ENCODE results near the gene PIM3. TPM values are rescaled to one million over a fixed set of nuclear protein-coding genes. Genes with fewer than 3 reads are reported as not detected.

The PIM3 gene
- total and polyA plus RNA-seq, 4 donors, result 12.9 to 27.9 (median 23.1) TPM

DNA sequence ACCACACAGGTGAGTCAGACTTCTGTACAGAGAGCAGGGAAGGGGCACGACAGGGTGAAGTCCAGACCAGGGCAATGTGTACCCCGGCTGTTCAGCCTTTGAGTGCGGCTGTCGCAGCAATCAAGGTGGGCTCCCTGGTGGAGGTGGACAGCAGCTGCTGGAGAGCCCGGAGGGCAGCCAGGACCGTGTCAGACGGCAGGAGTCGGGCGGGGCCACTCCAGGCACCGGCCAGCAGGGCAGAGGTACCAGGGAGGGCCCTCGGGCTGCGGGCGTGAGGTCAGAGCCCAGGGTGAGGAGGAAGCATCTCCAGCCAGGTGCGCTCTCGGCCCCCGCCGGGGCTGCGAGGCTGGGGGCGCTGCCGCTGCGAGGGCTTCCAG is 802 bp upstream of the PIM3 start:
- 13% methylated on average over 21 of the region's 21 CpGs for WGBS (ENCODE audit: insufficient coverage)
- H3K27me3 ChIP-seq (ENCODE audit: control insufficient read depth, insufficient read depth, low read length), result no peaks in the 10 kb centered on the region
- peak overlapping the region; percentile 61 for H3K27ac ChIP-seq (ENCODE audit: low read depth, low read length)
- H3K4me3 ChIP-seq (ENCODE audit: low read depth, low read length), result peak overlapping the region; percentile 40
- peaks cover 43% of the 10 kb centered on the region for H3K4me1 ChIP-seq (ENCODE audit: control insufficient read depth, insufficient read depth, low read length)
- no peaks in the 10 kb centered on the region for H3K9me3 ChIP-seq (ENCODE audit: control insufficient read depth, insufficient read depth, low read length)
- peaks cover 29% of the 10 kb centered on the region for H3K36me3 ChIP-seq (ENCODE audit: control insufficient read depth, insufficient read depth, low read length)
- DNase-seq (ENCODE audit: low read depth in 4 of 6, low spot score in 6 of 6), result no peak

DNA sequence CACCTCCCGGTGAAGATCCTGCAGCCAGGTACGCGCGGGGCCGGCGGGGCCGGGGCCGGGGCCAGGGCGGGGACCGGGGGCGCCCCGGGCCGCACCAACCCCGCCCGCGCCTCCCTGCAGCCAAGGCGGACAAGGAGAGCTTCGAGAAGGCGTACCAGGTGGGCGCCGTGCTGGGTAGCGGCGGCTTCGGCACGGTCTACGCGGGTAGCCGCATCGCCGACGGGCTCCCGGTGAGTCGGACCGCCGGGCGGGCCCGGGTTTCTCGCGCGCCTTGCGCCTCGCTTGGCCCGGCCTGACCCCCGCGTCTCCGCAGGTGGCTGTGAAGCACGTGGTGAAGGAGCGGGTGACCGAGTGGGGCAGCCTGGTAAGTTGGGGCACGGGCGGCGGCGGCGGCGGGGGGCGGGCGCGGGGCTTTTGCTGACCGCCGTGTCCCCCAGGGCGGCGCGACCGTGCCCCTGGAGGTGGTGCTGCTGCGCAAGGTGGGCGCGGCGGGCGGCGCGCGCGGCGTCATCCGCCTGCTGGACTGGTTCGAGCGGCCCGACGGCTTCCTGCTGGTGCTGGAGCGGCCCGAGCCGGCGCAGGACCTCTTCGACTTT is 531 bp downstream of the PIM3 start:
- Histone ChIP-seq H3K27me3 (ENCODE audit: control insufficient read depth, insufficient read depth, low read length) (no peaks in the 10 kb centered on the region), H3K27ac (ENCODE audit: low read depth, low read length) (no peak overlapping the region), H3K36me3 (ENCODE audit: control insufficient read depth, insufficient read depth, low read length) (peaks cover 42% of the 10 kb centered on the region), H3K4me1 (ENCODE audit: control insufficient read depth, insufficient read depth, low read length) (peaks cover 43% of the 10 kb centered on the region), H3K9me3 (ENCODE audit: control insufficient read depth, insufficient read depth, low read length) (no peaks in the 10 kb centered on the region), H3K4me3 (ENCODE audit: low read depth, low read length) (peak overlapping the region; percentile 59)
- DNase-seq (ENCODE audit: low read depth in 4 of 6, low spot score in 6 of 6), result peak in 2 of 6 donors; percentile 23 to 42
- under 1% methylated on average over 84 of the region's 84 CpGs for WGBS (ENCODE audit: insufficient coverage)

DNA sequence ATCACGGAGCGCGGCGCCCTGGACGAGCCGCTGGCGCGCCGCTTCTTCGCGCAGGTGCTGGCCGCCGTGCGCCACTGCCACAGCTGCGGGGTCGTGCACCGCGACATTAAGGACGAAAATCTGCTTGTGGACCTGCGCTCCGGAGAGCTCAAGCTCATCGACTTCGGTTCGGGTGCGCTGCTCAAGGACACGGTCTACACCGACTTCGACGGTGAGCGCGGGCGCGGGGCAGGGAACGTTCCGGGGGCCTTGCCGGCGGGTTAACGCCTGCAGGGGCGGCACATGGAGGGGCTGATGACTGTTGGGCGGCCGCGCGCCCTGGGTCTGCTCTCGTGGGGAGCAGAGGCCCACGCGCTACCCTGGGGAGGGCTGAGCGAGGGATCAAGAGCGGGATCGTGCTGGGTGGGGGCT is 1.0 kb downstream of the PIM3 start:
- H3K27me3 ChIP-seq (ENCODE audit: control insufficient read depth, insufficient read depth, low read length), result no peaks in the 10 kb centered on the region
- no peaks in the 10 kb centered on the region for H3K9me3 ChIP-seq (ENCODE audit: control insufficient read depth, insufficient read depth, low read length)
- DNase-seq (ENCODE audit: low read depth in 4 of 6, low spot score in 6 of 6), result peak in 2 of 6 donors; percentile 28 to 35
- H3K4me1 ChIP-seq (ENCODE audit: control insufficient read depth, insufficient read depth, low read length), result peaks cover 44% of the 10 kb centered on the region
- H3K27ac ChIP-seq (ENCODE audit: low read depth, low read length), result no peak overlapping the region
- WGBS (ENCODE audit: insufficient coverage), result 4% methylated on average over 49 of the region's 49 CpGs
- H3K4me3 ChIP-seq (ENCODE audit: low read depth, low read length), result peak overlapping the region; percentile 59
- peaks cover 47% of the 10 kb centered on the region for H3K36me3 ChIP-seq (ENCODE audit: control insufficient read depth, insufficient read depth, low read length)

DNA sequence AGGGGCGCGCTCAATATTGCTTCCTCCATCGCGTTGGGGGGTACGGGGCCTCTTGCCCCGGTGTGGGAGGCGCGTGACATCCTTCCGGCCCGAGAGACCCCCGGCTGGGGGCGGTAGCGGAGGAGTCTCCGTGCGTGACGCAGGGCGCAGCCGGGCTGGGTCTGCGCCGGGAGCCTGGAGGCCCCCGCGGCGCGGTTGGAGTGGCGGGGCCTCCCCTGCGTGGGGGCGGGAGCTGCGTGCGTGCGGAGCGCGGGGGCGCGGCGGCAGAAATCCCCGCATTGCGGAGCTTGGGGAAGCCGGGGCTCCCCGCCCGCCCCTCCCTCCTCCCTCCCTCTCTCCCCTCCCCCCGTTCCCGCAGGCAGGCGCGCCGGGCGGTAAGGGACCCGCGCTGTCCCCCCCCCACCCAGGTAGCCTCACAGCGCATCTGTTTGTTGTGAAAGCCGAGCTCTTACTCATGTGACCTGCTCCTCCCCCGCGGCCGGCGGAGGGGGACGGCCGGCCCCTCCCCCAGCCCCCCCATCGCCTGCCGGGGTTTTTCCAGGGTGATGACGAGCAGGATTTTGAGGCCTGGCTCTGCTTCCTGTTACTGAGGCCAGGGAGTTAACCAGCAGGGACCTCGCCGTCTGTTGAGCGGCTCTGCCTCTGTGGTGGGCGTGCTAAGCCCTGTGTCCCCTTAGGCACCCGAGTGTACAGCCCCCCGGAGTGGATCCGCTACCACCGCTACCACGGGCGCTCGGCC is 1.6 kb downstream of the PIM3 start:
- H3K4me1 ChIP-seq (ENCODE audit: control insufficient read depth, insufficient read depth, low read length), result peaks cover 50% of the 10 kb centered on the region
- no peak overlapping the region for H3K27ac ChIP-seq (ENCODE audit: low read depth, low read length)
- peak in 3 of 6 donors; percentile 37 to 83 (median 76) for DNase-seq (ENCODE audit: low read depth in 4 of 6, low spot score in 6 of 6)
- H3K36me3 ChIP-seq (ENCODE audit: control insufficient read depth, insufficient read depth, low read length), result peaks cover 51% of the 10 kb centered on the region
- H3K4me3 ChIP-seq (ENCODE audit: low read depth, low read length), result peak overlapping the region; percentile 59
- H3K27me3 ChIP-seq (ENCODE audit: control insufficient read depth, insufficient read depth, low read length), result no peaks in the 10 kb centered on the region
- H3K9me3 ChIP-seq (ENCODE audit: control insufficient read depth, insufficient read depth, low read length), result no peaks in the 10 kb centered on the region
- WGBS (ENCODE audit: insufficient coverage), result 8% methylated on average over 52 of the region's 70 CpGs

DNA sequence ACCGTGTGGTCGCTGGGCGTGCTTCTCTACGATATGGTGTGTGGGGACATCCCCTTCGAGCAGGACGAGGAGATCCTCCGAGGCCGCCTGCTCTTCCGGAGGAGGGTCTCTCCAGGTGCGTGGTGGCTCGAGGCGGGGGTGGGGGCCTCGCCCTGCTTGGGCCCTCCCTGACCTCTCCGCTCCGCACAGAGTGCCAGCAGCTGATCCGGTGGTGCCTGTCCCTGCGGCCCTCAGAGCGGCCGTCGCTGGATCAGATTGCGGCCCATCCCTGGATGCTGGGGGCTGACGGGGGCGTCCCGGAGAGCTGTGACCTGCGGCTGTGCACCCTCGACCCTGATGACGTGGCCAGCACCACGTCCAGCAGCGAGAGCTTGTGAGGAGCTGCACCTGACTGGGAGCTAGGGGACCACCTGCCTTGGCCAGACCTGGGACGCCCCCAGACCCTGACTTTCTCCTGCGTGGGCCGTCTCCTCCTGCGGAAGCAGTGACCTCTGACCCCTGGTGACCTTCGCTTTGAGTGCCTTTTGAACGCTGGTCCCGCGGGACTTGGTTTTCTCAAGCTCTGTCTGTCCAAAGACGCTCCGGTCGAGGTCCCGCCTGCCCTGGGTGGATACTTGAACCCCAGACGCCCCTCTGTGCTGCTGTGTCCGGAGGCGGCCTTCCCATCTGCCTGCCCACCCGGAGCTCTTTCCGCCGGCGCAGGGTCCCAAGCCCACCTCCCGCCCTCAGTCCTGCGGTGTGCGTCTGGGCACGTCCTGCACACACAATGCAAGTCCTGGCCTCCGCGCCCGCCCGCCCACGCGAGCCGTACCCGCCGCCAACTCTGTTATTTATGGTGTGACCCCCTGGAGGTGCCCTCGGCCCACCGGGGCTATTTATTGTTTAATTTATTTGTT is 2.4 kb downstream of the PIM3 start:
- peak overlapping the region; percentile 16 for H3K4me3 ChIP-seq (ENCODE audit: low read depth, low read length)
- H3K27me3 ChIP-seq (ENCODE audit: control insufficient read depth, insufficient read depth, low read length), result no peaks in the 10 kb centered on the region
- H3K27ac ChIP-seq (ENCODE audit: low read depth, low read length), result no peak overlapping the region
- WGBS (ENCODE audit: insufficient coverage), result 69% methylated on average over 61 of the region's 63 CpGs
- H3K4me1 ChIP-seq (ENCODE audit: control insufficient read depth, insufficient read depth, low read length), result peaks cover 58% of the 10 kb centered on the region
- DNase-seq (ENCODE audit: low read depth in 4 of 6, low spot score in 6 of 6), result no peak
- peaks cover 58% of the 10 kb centered on the region for H3K36me3 ChIP-seq (ENCODE audit: control insufficient read depth, insufficient read depth, low read length)
- H3K9me3 ChIP-seq (ENCODE audit: control insufficient read depth, insufficient read depth, low read length), result no peaks in the 10 kb centered on the region

DNA sequence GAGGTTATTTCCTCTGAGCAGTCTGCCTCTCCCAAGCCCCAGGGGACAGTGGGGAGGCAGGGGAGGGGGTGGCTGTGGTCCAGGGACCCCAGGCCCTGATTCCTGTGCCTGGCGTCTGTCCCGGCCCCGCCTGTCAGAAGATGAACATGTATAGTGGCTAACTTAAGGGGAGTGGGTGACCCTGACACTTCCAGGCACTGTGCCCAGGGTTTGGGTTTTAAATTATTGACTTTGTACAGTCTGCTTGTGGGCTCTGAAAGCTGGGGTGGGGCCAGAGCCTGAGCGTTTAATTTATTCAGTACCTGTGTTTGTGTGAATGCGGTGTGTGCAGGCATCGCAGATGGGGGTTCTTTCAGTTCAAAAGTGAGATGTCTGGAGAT is 3.1 kb downstream of the PIM3 start:
- no peaks in the 10 kb centered on the region for H3K27me3 ChIP-seq (ENCODE audit: control insufficient read depth, insufficient read depth, low read length)
- H3K36me3 ChIP-seq (ENCODE audit: control insufficient read depth, insufficient read depth, low read length), result peaks cover 62% of the 10 kb centered on the region
- H3K4me3 ChIP-seq (ENCODE audit: low read depth, low read length), result no peak overlapping the region
- no peaks in the 10 kb centered on the region for H3K9me3 ChIP-seq (ENCODE audit: control insufficient read depth, insufficient read depth, low read length)
- 50% methylated on average over 2 of the region's 6 CpGs for WGBS (ENCODE audit: insufficient coverage)
- no peak overlapping the region for H3K27ac ChIP-seq (ENCODE audit: low read depth, low read length)
- peaks cover 60% of the 10 kb centered on the region for H3K4me1 ChIP-seq (ENCODE audit: control insufficient read depth, insufficient read depth, low read length)
- DNase-seq (ENCODE audit: low read depth in 4 of 6, low spot score in 6 of 6), result peak in 1 of 6 donors; percentile 62

DNA sequence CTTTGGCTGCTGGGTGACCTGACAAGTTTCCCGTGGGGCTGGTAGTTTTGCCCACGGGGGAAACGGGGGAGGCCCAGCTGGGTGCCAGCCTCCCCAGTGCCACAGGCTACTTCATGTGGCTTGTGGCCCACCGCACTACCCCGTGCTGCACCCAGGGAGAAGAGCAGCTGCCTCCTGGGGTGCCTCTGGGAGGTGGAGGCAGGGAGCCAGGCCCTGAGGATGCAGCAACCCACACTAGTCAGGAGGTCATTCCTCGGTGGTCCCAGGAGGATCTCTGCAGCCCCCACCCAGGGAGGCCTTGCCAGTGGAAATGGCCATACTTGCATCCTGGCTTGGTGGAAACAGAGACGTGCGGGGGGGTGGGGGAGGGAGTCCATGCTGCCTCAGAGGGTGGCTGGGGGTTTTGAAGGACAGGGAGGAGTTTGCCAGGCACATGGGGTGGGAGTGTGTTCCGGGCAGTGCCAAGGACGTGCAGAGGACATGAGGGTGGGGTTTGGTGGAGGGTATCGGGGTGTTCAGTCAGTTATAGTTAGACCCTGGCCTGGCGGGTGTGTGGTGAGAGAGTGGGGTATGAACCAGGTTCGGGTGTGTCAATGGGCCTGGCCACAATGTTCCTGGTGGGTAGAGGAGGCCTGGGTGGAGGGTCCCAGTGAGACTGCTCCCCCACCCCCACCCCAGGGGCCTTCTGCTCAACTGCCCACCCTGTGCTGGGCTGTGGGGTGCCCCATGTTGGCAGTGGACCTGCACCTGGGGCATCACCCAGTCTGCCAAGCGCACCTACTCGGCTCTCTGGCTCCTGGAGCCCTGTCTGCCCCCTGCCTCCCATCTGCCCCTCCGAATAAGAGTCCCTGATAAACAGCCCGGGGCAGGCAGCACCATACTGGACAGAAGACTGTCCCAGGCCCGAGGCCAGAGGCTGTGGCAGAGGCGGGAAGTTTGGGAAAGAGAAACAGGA is 3.8 kb downstream of the PIM3 start:
- Histone ChIP-seq H3K4me1 (ENCODE audit: control insufficient read depth, insufficient read depth, low read length) (peaks cover 52% of the 10 kb centered on the region), H3K27me3 (ENCODE audit: control insufficient read depth, insufficient read depth, low read length) (no peaks in the 10 kb centered on the region), H3K36me3 (ENCODE audit: control insufficient read depth, insufficient read depth, low read length) (peaks cover 69% of the 10 kb centered on the region), H3K4me3 (ENCODE audit: low read depth, low read length) (no peak overlapping the region), H3K27ac (ENCODE audit: low read depth, low read length) (no peak overlapping the region), H3K9me3 (ENCODE audit: control insufficient read depth, insufficient read depth, low read length) (no peaks in the 10 kb centered on the region)
- DNase-seq (ENCODE audit: low read depth in 4 of 6, low spot score in 6 of 6), result no peak
- WGBS (ENCODE audit: insufficient coverage), result 90% methylated on average over 14 of the region's 19 CpGs

DNA sequence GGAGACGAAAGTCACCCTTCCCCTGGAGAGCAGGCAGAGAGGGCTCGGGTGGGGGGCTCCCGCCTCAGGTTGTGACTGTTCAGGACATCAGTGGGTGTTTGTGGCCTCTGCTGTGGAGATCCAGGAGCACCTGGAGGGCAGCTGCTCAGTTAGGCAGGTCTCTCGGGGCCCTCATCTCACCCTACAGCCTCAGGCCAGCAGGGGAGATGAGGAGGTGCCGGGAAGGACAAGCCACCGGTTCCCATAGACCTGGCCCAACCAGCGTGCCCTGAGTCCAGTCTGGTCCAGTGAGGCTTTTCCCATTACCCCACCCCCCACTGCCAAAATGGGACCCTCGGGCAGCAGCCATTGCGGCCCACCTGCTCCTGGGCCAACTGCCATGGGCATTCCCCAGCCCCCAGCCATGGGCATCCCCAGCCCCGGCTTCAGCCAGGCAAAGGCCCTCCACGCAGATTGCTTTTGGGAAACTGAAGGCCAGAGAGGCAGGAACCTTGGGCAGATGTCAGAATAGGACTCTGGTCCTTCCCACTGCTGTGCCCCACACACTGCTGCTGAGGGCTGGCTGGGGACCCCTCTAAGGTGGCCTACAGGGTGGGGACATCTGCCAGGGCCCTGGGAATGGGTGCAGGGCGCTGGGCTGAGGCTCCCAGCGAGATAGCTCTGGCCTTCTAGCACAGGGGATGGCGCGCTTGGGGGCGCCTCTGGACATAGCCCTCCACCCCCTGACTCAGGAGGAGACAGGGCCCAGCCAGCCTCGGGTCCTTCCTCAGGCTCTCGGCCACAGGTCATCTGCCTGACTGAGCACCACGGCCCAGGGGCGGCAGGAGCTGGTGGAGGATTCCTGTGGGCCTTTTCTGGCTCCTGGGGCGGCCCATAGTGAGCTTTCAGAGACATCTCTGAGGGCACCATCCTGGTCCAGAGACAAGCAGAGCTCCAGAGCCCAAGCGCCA is 4.8 kb downstream of the PIM3 start:
- H3K27me3 ChIP-seq (ENCODE audit: control insufficient read depth, insufficient read depth, low read length), result peaks cover 6% of the 10 kb centered on the region
- H3K9me3 ChIP-seq (ENCODE audit: control insufficient read depth, insufficient read depth, low read length), result no peaks in the 10 kb centered on the region
- 89% methylated on average over 21 of the region's 22 CpGs for WGBS (ENCODE audit: insufficient coverage)
- H3K4me3 ChIP-seq (ENCODE audit: low read depth, low read length), result no peak overlapping the region
- peaks cover 46% of the 10 kb centered on the region for H3K4me1 ChIP-seq (ENCODE audit: control insufficient read depth, insufficient read depth, low read length)
- H3K36me3 ChIP-seq (ENCODE audit: control insufficient read depth, insufficient read depth, low read length), result peaks cover 69% of the 10 kb centered on the region
- no peak overlapping the region for H3K27ac ChIP-seq (ENCODE audit: low read depth, low read length)
- DNase-seq (ENCODE audit: low read depth in 4 of 6, low spot score in 6 of 6), result no peak

Measured in spinal cord (tissue), 10 donors.